H9 (cell line): ENCODE measurements around the gene MOCS3. TPM values are rescaled to one million over a fixed set of nuclear protein-coding genes. Genes with fewer than 3 reads are reported as not detected.

Source experiments
- DNase-seq: peaks from one replicate; pipeline ENCODE4 v3.0.0-alpha.2; 2017
- H2AFZ ChIP-seq: one replicate; pipeline ENCODE4 v1.6.1; 2013; ENCODE audit warnings: mild to moderate bottlenecking, low read length, control low read depth, moderate library complexity
- H2AK5ac ChIP-seq: 2 replicates; pipeline ENCODE4 v1.6.1; 2013; ENCODE audit warnings: low read length, control low read depth, mixed read lengths; ENCODE audit not compliant: insufficient read length
- H2BK120ac ChIP-seq: one replicate; pipeline ENCODE4 v1.6.1; 2013; ENCODE audit warnings: low read depth, mild to moderate bottlenecking, low read length, control low read depth, inconsistent platforms; ENCODE audit not compliant: poor library complexity, severe bottlenecking
- H2BK12ac ChIP-seq: 2 replicates; pipeline ENCODE4 v1.6.1; 2013; ENCODE audit warnings: low read length, control low read depth, mixed read lengths, low read depth; ENCODE audit not compliant: insufficient read length
- H2BK15ac ChIP-seq: 2 replicates; pipeline ENCODE4 v1.6.1; 2013; ENCODE audit warnings: low read depth, low read length, control low read depth
- H2BK20ac ChIP-seq: one replicate; pipeline ENCODE4 v1.6.1; 2013; ENCODE audit warnings: low read depth, mild to moderate bottlenecking, low read length, control low read depth, inconsistent platforms; ENCODE audit not compliant: poor library complexity, severe bottlenecking
- H2BK5ac ChIP-seq: 2 replicates; pipeline ENCODE4 v1.6.1; 2013; ENCODE audit warnings: low read length, control low read depth, mixed read lengths; ENCODE audit not compliant: insufficient read length
- H3K14ac ChIP-seq: 2 replicates; pipeline ENCODE4 v1.6.1; 2013; ENCODE audit warnings: low read length, control low read depth; ENCODE audit not compliant: insufficient read depth
- H3K18ac ChIP-seq: 2 replicates; pipeline ENCODE4 v1.6.1; 2013; ENCODE audit warnings: low read depth, mild to moderate bottlenecking, mixed read lengths, low read length, control low read depth; ENCODE audit not compliant: insufficient read length
- H3K23ac ChIP-seq: 2 replicates; pipeline ENCODE4 v1.6.1; 2013; ENCODE audit warnings: low read length, control low read depth, mixed read lengths, low read depth; ENCODE audit not compliant: insufficient read length
- H3K23me2 ChIP-seq: 2 replicates; pipeline ENCODE4 v1.6.1; 2013; ENCODE audit warnings: low read depth, mild to moderate bottlenecking, mixed read lengths, low read length, control low read depth; ENCODE audit not compliant: insufficient read length, poor library complexity, severe bottlenecking
- H3K27ac ChIP-seq: 2 replicates; pipeline ENCODE4 v1.5.1; 2013; ENCODE audit warnings: low read length, control low read depth, mixed read lengths, low read depth; ENCODE audit not compliant: insufficient read length
- H3K27me3 ChIP-seq: 2 replicates; pipeline ENCODE4 v1.6.1; 2013; ENCODE audit warnings: low read length, control low read depth, inconsistent platforms; ENCODE audit not compliant: insufficient read depth
- H3K4ac ChIP-seq: 2 replicates; pipeline ENCODE4 v1.6.1; 2013; ENCODE audit warnings: low read depth, mild to moderate bottlenecking, control low read depth, inconsistent platforms, low read length, moderate library complexity
- H3K4me1 ChIP-seq: 2 replicates; pipeline ENCODE4 v1.6.1; 2013; ENCODE audit warnings: low read length, control low read depth, inconsistent platforms; ENCODE audit not compliant: insufficient read depth
- H3K4me2 ChIP-seq: 2 replicates; pipeline ENCODE4 v1.6.1; 2013; ENCODE audit warnings: low read length, control low read depth, mixed read lengths; ENCODE audit not compliant: insufficient read length, insufficient read depth
- H3K56ac ChIP-seq: 2 replicates; pipeline ENCODE4 v1.6.1; 2013; ENCODE audit warnings: low read depth, mild to moderate bottlenecking, mixed read lengths, low read length, control low read depth; ENCODE audit not compliant: insufficient read length
- H3K79me1 ChIP-seq: 2 replicates; pipeline ENCODE4 v1.6.1; 2013; ENCODE audit warnings: low read depth, mild to moderate bottlenecking, moderate library complexity, low read length, control low read depth, inconsistent platforms; ENCODE audit not compliant: insufficient read depth, poor library complexity, severe bottlenecking
- H3K79me2 ChIP-seq: 2 replicates; pipeline ENCODE4 v1.6.1; 2013; ENCODE audit warnings: low read length, control low read depth, inconsistent platforms; ENCODE audit not compliant: insufficient read depth
- H3K9ac ChIP-seq: 2 replicates; pipeline ENCODE4 v1.6.1; 2013; ENCODE audit warnings: low read length, control low read depth, mixed read lengths; ENCODE audit not compliant: insufficient read length; ENCODE audit errors: extremely low read depth
- H3K9me3 ChIP-seq: one replicate; pipeline ENCODE4 v1.6.1; 2013; ENCODE audit warnings: low read depth, low read length, inconsistent platforms; ENCODE audit not compliant: control insufficient read depth
- H3T11ph ChIP-seq: one replicate; pipeline ENCODE4 v1.6.1; 2013; ENCODE audit warnings: mild to moderate bottlenecking, low read length, control low read depth, inconsistent platforms
- H4K20me1 ChIP-seq: one replicate; pipeline ENCODE4 v1.6.1; 2013; ENCODE audit not compliant: control insufficient read depth, insufficient read length, insufficient read depth
- H4K5ac ChIP-seq: 2 replicates; pipeline ENCODE4 v1.6.1; 2013; ENCODE audit warnings: low read depth, mild to moderate bottlenecking, mixed read lengths, low read length, control low read depth; ENCODE audit not compliant: insufficient read length
- H4K8ac ChIP-seq: replicated peaks from 2 replicates; pipeline ENCODE4 v1.6.1; 2013; ENCODE audit warnings: low read length, control low read depth, mixed read lengths, low read depth; ENCODE audit not compliant: insufficient read length
- H4K91ac ChIP-seq: 2 replicates; pipeline ENCODE4 v1.6.1; 2013; ENCODE audit warnings: low read depth, mild to moderate bottlenecking, moderate library complexity, mixed read lengths, low read length, control low read depth; ENCODE audit not compliant: insufficient read length
- H3K27ac Mint-ChIP-seq, 3 experiments: 2 replicates in 2 of 3; 3 replicates in 1 of 3; pipeline ENCODE4 v1.8.0; 2020 to 2021; ENCODE audit warnings: mixed read lengths in 3 of 3, mild to moderate bottlenecking in 1 of 3, moderate library complexity in 1 of 3
- H3K27me3 Mint-ChIP-seq: 2 replicates; pipeline ENCODE4 v1.8.0; 2021; ENCODE audit warnings: low read depth, mild to moderate bottlenecking, moderate library complexity, mixed read lengths
- H3K36me3 Mint-ChIP-seq, 3 experiments: 2 replicates in 2 of 3; 3 replicates in 1 of 3; pipeline ENCODE4 v1.8.0; 2020 to 2021; ENCODE audit warnings: low read depth in 3 of 3, mixed read lengths in 3 of 3; ENCODE audit not compliant: insufficient read depth in 1 of 3
- H3K4me1 Mint-ChIP-seq, 2 experiments: 2 replicates each; pipeline ENCODE4 v1.8.0; 2020; ENCODE audit warnings: mixed read lengths in 2 of 2
- H3K4me3 Mint-ChIP-seq, 2 experiments: 2 replicates in 1 of 2; 3 replicates in 1 of 2; pipeline ENCODE4 v1.8.0; 2020 to 2021; ENCODE audit warnings: mild to moderate bottlenecking in 2 of 2, mixed read lengths in 2 of 2, moderate library complexity in 1 of 2
- H3K9me3 Mint-ChIP-seq, 2 experiments: 2 replicates in 1 of 2; 3 replicates in 1 of 2; pipeline ENCODE4 v1.8.0; 2020; ENCODE audit warnings: mild to moderate bottlenecking in 2 of 2, mixed read lengths in 2 of 2, moderate library complexity in 1 of 2
- WGBS: extraction: QIAGEN DNeasy Blood & Tissue Kit; methylation state at CpG from one replicate; pipeline ENCODE4 v1.1.7; 2013; ENCODE audit warnings: missing lambda C conversion rate, low lambda C conversion rate, mixed read lengths; ENCODE audit not compliant: insufficient read length; ENCODE audit errors: extremely low coverage; 5-methylcytosine and 5-hydroxymethylcytosine counted together
- total RNA-seq: library from RNA; stranded (reverse); gene quantifications from 2 replicates; pipeline ENCODE4 v1.2.1, GENCODE V29; 2021
- TF ChIP-seq, protein P1 (sequence below): fragments of 200-600 bp; sonication (generic); conservative IDR thresholded peaks from 3 replicates; pipeline ENCODE4 v1.8.0; 2021; ENCODE audit warnings: antibody characterized with exemption, mild to moderate bottlenecking

MOCS3 gene
- total RNA-seq, 1 experiment from 2014 or later, result 9.0 TPM

DNA sequence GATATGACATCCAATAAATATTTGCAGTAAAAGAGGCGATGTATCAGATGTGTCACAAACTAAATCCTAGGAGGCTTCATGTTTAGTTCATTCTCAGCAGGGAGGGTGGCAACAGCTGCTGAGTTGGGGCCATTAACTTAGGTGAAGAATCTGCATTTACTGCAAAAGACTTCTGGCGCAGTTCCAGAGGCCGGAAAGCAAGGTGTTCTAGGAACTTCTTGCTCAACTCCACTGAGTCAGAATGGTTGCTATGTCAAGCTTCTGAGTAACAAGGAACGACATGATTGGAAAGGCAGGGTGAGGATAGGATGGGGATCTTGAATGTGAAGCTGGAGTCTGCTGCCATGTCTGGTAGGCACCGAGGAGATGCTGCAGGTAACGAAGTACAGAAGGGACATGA lies 39.1 kb upstream of the MOCS3 start:
- no peak overlapping the region for H3K23ac ChIP-seq
- peaks cover 14 to 62% (median 51%) of the 10 kb centered on the region in 3 experiments; a peak in 6 of 7 replicates for H3K36me3 Mint-ChIP-seq
- H4K8ac ChIP-seq, result no peak overlapping the region
- H4K20me1 ChIP-seq, result no peaks in the 10 kb centered on the region
- H3T11ph ChIP-seq, result no peak overlapping the region
- H3K27me3 ChIP-seq, result no peaks in the 10 kb centered on the region
- H2AFZ ChIP-seq, result no peak overlapping the region
- no peak overlapping the region for H3K56ac ChIP-seq
- no CpG with 5 or more reads among the region's 6 CpGs for WGBS
- no peak overlapping the region for H2BK20ac ChIP-seq
- H3K4ac ChIP-seq, result no peak overlapping the region
- no peak overlapping the region for H3K4me2 ChIP-seq
- no peak overlapping the region for H3K18ac ChIP-seq
- H4K5ac ChIP-seq, result no peak overlapping the region
- H3K4me3 Mint-ChIP-seq, result peak overlapping the region in 1 of 2 experiments; percentile 4; a peak in 2 of 5 replicates
- H3K4me1 Mint-ChIP-seq, result peaks cover 50 to 68% of the 10 kb centered on the region in 2 experiments
- TF ChIP-seq, protein P1, sequence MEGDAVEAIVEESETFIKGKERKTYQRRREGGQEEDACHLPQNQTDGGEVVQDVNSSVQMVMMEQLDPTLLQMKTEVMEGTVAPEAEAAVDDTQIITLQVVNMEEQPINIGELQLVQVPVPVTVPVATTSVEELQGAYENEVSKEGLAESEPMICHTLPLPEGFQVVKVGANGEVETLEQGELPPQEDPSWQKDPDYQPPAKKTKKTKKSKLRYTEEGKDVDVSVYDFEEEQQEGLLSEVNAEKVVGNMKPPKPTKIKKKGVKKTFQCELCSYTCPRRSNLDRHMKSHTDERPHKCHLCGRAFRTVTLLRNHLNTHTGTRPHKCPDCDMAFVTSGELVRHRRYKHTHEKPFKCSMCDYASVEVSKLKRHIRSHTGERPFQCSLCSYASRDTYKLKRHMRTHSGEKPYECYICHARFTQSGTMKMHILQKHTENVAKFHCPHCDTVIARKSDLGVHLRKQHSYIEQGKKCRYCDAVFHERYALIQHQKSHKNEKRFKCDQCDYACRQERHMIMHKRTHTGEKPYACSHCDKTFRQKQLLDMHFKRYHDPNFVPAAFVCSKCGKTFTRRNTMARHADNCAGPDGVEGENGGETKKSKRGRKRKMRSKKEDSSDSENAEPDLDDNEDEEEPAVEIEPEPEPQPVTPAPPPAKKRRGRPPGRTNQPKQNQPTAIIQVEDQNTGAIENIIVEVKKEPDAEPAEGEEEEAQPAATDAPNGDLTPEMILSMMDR, result no peak
- no peaks in the 10 kb centered on the region for H3K9me3 Mint-ChIP-seq
- H3K4me1 ChIP-seq, result peaks cover 4% of the 10 kb centered on the region; the same call in 1 of the 2 replicates
- H2BK120ac ChIP-seq, result no peak overlapping the region
- H4K91ac ChIP-seq, result no peak overlapping the region
- H2BK15ac ChIP-seq, result no peak overlapping the region
- H3K79me1 ChIP-seq, result no peaks in the 10 kb centered on the region
- no peak overlapping the region for H2BK12ac ChIP-seq
- no peak overlapping the region for H3K14ac ChIP-seq
- no peaks in the 10 kb centered on the region for H3K23me2 ChIP-seq
- no peaks in the 10 kb centered on the region for H3K27me3 Mint-ChIP-seq
- no peaks in the 10 kb centered on the region for H3K9me3 ChIP-seq
- H3K79me2 ChIP-seq, result peaks cover 86% of the 10 kb centered on the region
- H2AK5ac ChIP-seq, result no peak overlapping the region
- DNase-seq, result no peak
- H3K27ac ChIP-seq, result no peak overlapping the region
- no peak overlapping the region for H3K9ac ChIP-seq
- H3K27ac Mint-ChIP-seq, result peak overlapping the region in 1 of 3 experiments; percentile 50; a peak in 2 of 7 replicates
- H2BK5ac ChIP-seq, result no peak overlapping the region
